HepG2 (cell line): ENCODE measurements around the gene AGPAT3. TPM values are rescaled to one million over a fixed set of nuclear protein-coding genes. Genes with fewer than 3 reads are reported as not detected.

ENCODE experiments used
- AGO1 ChIP-seq: fragments of 200-400 bp; formaldehyde crosslinking; IDR thresholded peaks from 2 replicates; pipeline ENCODE4 v1.6.1; 2017; ENCODE audit warnings: mild to moderate bottlenecking, low read depth, low read length, moderate library complexity; ENCODE audit not compliant: poor library complexity, severe bottlenecking
- CEBPG ChIP-seq: IDR thresholded peaks from 2 replicates; pipeline ENCODE4 v1.6.1; 2016
- ELF1 ChIP-seq: sonication (generic); formaldehyde crosslinking; IDR thresholded peaks from 2 replicates; pipeline ENCODE4 v1.4.0; 2020; ENCODE audit warnings: missing genetic modification reagents
- FOSL1 ChIP-seq: sonication (generic); formaldehyde crosslinking; IDR thresholded peaks from 2 replicates; pipeline ENCODE4 v1.9.0; 2021; ENCODE audit warnings: missing genetic modification reagents, borderline replicate concordance
- HDAC1 ChIP-seq: sonication (generic); formaldehyde crosslinking; IDR thresholded peaks from 2 replicates; pipeline ENCODE4 v1.5.1; 2020; ENCODE audit warnings: mild to moderate bottlenecking, missing genetic modification reagents
- HNF4A ChIP-seq: sonication (generic); formaldehyde crosslinking; IDR thresholded peaks from 2 replicates; pipeline ENCODE4 v1.4.0; 2020; ENCODE audit warnings: missing genetic modification reagents
- ISL2 ChIP-seq: sonication (generic); formaldehyde crosslinking; IDR thresholded peaks from 2 replicates; pipeline ENCODE4 v1.5.0; 2020; ENCODE audit warnings: missing genetic modification reagents
- NFRKB ChIP-seq: fragments of 450-650 bp; IDR thresholded peaks from 2 replicates; pipeline ENCODE4 v1.6.1; 2017
- PTBP1 ChIP-seq: fragments of 200-400 bp; formaldehyde crosslinking; IDR thresholded peaks from 2 replicates; pipeline ENCODE4 v1.6.1; 2018; ENCODE audit warnings: low read length, low read depth; ENCODE audit not compliant: poor library complexity, severe bottlenecking
- SALL1 ChIP-seq: sonication (generic); formaldehyde crosslinking; IDR thresholded peaks from 2 replicates; pipeline ENCODE4 v1.8.0; 2022; ENCODE audit warnings: mild to moderate bottlenecking, missing genetic modification reagents
- ZNF20 ChIP-seq: sonication (generic); formaldehyde crosslinking; IDR thresholded peaks from 2 replicates; pipeline ENCODE4 v1.4.0; 2020; ENCODE audit warnings: mild to moderate bottlenecking, moderate library complexity, missing genetic modification reagents
- ZNF496 ChIP-seq: sonication (generic); formaldehyde crosslinking; IDR thresholded peaks from 2 replicates; pipeline ENCODE4 v1.8.1; 2023; ENCODE audit warnings: mild to moderate bottlenecking, moderate library complexity, missing genetic modification reagents; ENCODE audit not compliant: insufficient replicate concordance
- ZNF589 ChIP-seq: sonication (generic); formaldehyde crosslinking; conservative IDR thresholded peaks from 2 replicates; pipeline ENCODE4 v1.8.0; 2022; ENCODE audit warnings: mild to moderate bottlenecking, moderate library complexity, missing genetic modification reagents
- ZNF619 ChIP-seq: sonication (generic); formaldehyde crosslinking; IDR thresholded peaks from 2 replicates; pipeline ENCODE4 v1.4.0; 2020; ENCODE audit warnings: mild to moderate bottlenecking, missing genetic modification reagents
- ZNF766 ChIP-seq: sonication (generic); formaldehyde crosslinking; IDR thresholded peaks from 2 replicates; pipeline ENCODE4 v1.5.0; 2020; ENCODE audit warnings: missing genetic modification reagents, borderline replicate concordance
- ZNF891 ChIP-seq: sonication (generic); formaldehyde crosslinking; IDR thresholded peaks from 2 replicates; pipeline ENCODE4 v1.5.0; 2020; ENCODE audit warnings: mild to moderate bottlenecking, missing genetic modification reagents
- polyA plus RNA-seq, 8 experiments: library from polyadenylated mRNA; depleted of rRNA in 3 of 8; stranded (reverse) in 7 of 8; unstranded in 1 of 8; fragments of >200 nt; fragmentation: Illumina TruSeq in 4 of 8; extraction: Trizol in 4 of 8; gene quantifications; 2 replicates each; pipeline versions ENCODE4 v1.2.1 to v1.2.3, GENCODE V29; 2011 to 2016; ENCODE audit warnings: low read depth in 4 of 8, missing spikeins in 1 of 8, mixed read lengths in 1 of 8; ENCODE audit not compliant: insufficient read depth in 1 of 8
- total RNA-seq, 5 experiments: library from RNA; depleted of rRNA; stranded (reverse); fragments of >200 nt; fragmentation: Illumina TruSeq; extraction: Trizol; gene quantifications; 2 replicates each; pipeline ENCODE4 v1.2.3, GENCODE V29; 2016; ENCODE audit warnings: low read depth in 1 of 5
- TF ChIP-seq, protein P1 (sequence below): sonication (generic); formaldehyde crosslinking; conservative IDR thresholded peaks from 2 replicates; pipeline ENCODE4 v1.8.1; 2023; ENCODE audit warnings: missing genetic modification reagents
- TF ChIP-seq, protein P2 (sequence below): IDR thresholded peaks from 2 replicates; pipeline ENCODE4 v1.6.1; 2016; ENCODE audit warnings: missing biosample characterization, missing genetic modification reagents, low read depth
- TF ChIP-seq, protein P3 (sequence below): sonication (generic); formaldehyde crosslinking; IDR thresholded peaks from 2 replicates; pipeline ENCODE4 v1.4.0; 2020; ENCODE audit warnings: low read depth, mild to moderate bottlenecking, missing genetic modification reagents
- TF ChIP-seq, protein P4 (sequence below): sonication (generic); formaldehyde crosslinking; IDR thresholded peaks from 2 replicates; pipeline ENCODE4 v1.9.0; 2021; ENCODE audit warnings: missing genetic modification reagents, mild to moderate bottlenecking, borderline replicate concordance
- TF ChIP-seq, protein P5 (sequence below): sonication (generic); formaldehyde crosslinking; IDR thresholded peaks from 2 replicates; pipeline ENCODE4 v1.5.1; 2020; ENCODE audit warnings: missing genetic modification reagents, mild to moderate bottlenecking, borderline replicate concordance

The AGPAT3 gene
- total and polyA plus RNA-seq, 2 of the 13 experiments (the other 11 are each of a cell fraction or from before 2014, with no cell fraction given), result 32.2 to 54.4 TPM

DNA sequence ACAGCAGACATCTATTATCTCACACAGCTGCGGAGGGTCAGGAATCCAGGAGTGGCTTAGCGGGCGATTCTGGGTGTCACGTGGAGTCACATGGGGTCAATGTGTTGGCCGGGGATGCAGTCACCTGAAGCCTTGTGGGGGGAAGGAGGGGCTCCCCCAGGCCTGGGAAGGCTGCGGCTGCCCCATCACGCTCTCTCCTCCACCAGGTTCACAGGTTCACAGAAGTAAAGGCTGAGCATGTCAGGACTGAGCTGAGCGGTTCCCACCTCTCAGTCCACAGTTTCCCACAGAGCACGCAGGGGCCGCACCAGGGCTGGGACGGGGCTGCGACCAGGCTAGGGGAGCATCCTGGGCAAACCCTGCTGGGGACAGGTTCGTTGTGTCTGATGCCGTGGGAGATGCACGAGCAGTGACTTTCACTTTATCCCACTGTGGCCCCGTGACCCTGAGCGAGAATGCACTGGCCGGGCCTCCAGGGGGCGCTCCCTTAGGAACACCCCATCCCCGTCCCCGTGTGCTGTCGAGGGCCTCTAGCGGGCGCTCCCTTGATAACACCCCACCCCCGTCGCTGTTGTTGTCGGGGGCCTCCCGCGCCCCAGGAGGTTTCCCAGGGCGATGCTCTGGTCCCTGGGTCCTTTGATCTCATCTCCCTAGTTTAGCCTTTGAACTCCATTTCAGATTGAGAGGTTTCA, 73.9 kb downstream of the AGPAT3 start (continued):
- TF ChIP-seq ZNF891 (CRISPR knock-in tag) (0 out of 2 replicates have a peak, but pooled peaks have one; percentile 61), FOSL1 (no peak), ISL2 (peak; percentile 65), HNF4A (CRISPR knock-in tag) (peak; percentile 72), ELF1 (CRISPR knock-in tag) (peak; percentile 15; the same call in 1 of the 2 replicates), NFRKB (no peak), ZNF766 (CRISPR knock-in tag) (peak; percentile 72; the same call in 1 of the 2 replicates), HDAC1 (CRISPR knock-in tag) (peak; percentile 57), AGO1 (peak; percentile 62), PTBP1 (no peak), ZNF589 (CRISPR knock-in tag) (peak; percentile 43; the same call in 1 of the 2 replicates), ZNF20 (no peak), ZNF496 (no peak), CEBPG (CRISPR knock-in tag) (no peak), ZNF619 (CRISPR knock-in tag) (no peak), SALL1 (CRISPR knock-in tag) (no peak; the same call in 1 of the 2 replicates)
- TF ChIP-seq, protein P1, sequence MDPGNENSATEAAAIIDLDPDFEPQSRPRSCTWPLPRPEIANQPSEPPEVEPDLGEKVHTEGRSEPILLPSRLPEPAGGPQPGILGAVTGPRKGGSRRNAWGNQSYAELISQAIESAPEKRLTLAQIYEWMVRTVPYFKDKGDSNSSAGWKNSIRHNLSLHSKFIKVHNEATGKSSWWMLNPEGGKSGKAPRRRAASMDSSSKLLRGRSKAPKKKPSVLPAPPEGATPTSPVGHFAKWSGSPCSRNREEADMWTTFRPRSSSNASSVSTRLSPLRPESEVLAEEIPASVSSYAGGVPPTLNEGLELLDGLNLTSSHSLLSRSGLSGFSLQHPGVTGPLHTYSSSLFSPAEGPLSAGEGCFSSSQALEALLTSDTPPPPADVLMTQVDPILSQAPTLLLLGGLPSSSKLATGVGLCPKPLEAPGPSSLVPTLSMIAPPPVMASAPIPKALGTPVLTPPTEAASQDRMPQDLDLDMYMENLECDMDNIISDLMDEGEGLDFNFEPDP (CRISPR knock-in tag), result no peak
- TF ChIP-seq, protein P2, sequence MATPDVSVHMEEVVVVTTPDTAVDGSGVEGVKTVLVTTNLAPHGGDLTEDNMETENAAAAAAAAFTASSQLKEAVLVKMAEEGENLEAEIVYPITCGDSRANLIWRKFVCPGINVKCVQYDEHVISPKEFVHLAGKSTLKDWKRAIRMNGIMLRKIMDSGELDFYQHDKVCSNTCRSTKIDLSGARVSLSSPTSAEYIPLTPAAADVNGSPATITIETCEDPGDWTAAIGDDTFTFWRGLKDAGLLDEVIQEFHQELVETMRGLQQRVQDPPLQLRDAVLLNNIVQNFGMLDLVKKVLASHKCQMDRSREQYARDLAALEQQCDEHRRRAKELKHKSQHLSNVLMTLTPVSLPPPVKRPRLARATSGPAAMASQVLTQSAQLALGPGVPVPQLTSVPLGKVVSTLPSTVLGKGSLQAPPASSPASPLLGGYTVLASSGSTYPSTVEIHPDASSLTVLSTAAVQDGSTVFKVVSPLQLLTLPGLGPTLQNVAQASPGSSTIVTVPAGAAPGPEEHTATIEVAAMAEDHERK (CRISPR knock-in tag), result no peak
- TF ChIP-seq, protein P3, sequence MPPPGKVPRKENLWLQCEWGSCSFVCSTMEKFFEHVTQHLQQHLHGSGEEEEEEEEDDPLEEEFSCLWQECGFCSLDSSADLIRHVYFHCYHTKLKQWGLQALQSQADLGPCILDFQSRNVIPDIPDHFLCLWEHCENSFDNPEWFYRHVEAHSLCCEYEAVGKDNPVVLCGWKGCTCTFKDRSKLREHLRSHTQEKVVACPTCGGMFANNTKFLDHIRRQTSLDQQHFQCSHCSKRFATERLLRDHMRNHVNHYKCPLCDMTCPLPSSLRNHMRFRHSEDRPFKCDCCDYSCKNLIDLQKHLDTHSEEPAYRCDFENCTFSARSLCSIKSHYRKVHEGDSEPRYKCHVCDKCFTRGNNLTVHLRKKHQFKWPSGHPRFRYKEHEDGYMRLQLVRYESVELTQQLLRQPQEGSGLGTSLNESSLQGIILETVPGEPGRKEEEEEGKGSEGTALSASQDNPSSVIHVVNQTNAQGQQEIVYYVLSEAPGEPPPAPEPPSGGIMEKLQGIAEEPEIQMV, result peak; percentile 77; the same call in 1 of the 2 replicates
- TF ChIP-seq, protein P4, sequence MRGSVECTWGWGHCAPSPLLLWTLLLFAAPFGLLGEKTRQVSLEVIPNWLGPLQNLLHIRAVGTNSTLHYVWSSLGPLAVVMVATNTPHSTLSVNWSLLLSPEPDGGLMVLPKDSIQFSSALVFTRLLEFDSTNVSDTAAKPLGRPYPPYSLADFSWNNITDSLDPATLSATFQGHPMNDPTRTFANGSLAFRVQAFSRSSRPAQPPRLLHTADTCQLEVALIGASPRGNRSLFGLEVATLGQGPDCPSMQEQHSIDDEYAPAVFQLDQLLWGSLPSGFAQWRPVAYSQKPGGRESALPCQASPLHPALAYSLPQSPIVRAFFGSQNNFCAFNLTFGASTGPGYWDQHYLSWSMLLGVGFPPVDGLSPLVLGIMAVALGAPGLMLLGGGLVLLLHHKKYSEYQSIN, result no peak
- TF ChIP-seq, protein P5, sequence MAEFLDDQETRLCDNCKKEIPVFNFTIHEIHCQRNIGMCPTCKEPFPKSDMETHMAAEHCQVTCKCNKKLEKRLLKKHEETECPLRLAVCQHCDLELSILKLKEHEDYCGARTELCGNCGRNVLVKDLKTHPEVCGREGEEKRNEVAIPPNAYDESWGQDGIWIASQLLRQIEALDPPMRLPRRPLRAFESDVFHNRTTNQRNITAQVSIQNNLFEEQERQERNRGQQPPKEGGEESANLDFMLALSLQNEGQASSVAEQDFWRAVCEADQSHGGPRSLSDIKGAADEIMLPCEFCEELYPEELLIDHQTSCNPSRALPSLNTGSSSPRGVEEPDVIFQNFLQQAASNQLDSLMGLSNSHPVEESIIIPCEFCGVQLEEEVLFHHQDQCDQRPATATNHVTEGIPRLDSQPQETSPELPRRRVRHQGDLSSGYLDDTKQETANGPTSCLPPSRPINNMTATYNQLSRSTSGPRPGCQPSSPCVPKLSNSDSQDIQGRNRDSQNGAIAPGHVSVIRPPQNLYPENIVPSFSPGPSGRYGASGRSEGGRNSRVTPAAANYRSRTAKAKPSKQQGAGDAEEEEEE (CRISPR knock-in tag), result no peak
